ENCODE data around the gene CTDP1. TPM values are rescaled to one million over a fixed set of nuclear protein-coding genes. Genes with fewer than 3 reads are reported as not detected.

CTDP1 gene
- total RNA-seq, 1 experiment from 2014 or later = 24.9 TPM

- no peaks in the 10 kb centered on the region for H3K79me2 ChIP-seq (ENCODE audit: insufficient read depth, low read length)
- H3K4me3 ChIP-seq (replicated peaks in 1 of 2; ENCODE audit: low read depth in 1 of 2, low read length in 2 of 2) = no peak overlapping the region
- TF ChIP-seq EZH2 (IDR thresholded peaks at IDR 0.05) = no peak
- no peak for TF ChIP-seq POLR2AphosphoS5 (IDR thresholded peaks at IDR 0.05; ENCODE audit: low read depth, low read length)
- TF ChIP-seq SIN3A (IDR thresholded peaks at IDR 0.05; ENCODE audit: low read depth) = no peak
- TF ChIP-seq CTCF (IDR thresholded peaks at IDR 0.05 in 2 of 3, conservative IDR thresholded peaks at IDR 0.05 in 1 of 3; ENCODE audit: borderline replicate concordance in 1 of 3, insufficient read depth in 1 of 3, low read depth in 2 of 3, low read length in 2 of 3) = no peak
- TF ChIP-seq, protein P1, sequence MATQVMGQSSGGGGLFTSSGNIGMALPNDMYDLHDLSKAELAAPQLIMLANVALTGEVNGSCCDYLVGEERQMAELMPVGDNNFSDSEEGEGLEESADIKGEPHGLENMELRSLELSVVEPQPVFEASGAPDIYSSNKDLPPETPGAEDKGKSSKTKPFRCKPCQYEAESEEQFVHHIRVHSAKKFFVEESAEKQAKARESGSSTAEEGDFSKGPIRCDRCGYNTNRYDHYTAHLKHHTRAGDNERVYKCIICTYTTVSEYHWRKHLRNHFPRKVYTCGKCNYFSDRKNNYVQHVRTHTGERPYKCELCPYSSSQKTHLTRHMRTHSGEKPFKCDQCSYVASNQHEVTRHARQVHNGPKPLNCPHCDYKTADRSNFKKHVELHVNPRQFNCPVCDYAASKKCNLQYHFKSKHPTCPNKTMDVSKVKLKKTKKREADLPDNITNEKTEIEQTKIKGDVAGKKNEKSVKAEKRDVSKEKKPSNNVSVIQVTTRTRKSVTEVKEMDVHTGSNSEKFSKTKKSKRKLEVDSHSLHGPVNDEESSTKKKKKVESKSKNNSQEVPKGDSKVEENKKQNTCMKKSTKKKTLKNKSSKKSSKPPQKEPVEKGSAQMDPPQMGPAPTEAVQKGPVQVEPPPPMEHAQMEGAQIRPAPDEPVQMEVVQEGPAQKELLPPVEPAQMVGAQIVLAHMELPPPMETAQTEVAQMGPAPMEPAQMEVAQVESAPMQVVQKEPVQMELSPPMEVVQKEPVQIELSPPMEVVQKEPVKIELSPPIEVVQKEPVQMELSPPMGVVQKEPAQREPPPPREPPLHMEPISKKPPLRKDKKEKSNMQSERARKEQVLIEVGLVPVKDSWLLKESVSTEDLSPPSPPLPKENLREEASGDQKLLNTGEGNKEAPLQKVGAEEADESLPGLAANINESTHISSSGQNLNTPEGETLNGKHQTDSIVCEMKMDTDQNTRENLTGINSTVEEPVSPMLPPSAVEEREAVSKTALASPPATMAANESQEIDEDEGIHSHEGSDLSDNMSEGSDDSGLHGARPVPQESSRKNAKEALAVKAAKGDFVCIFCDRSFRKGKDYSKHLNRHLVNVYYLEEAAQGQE (IDR thresholded peaks at IDR 0.05; ENCODE audit: low read depth) = no peak
- TF ChIP-seq ZNF274 (IDR thresholded peaks at IDR 0.05; ENCODE audit: low read depth, low read length) = no peak
- no peak for TF ChIP-seq ATF3 (IDR thresholded peaks at IDR 0.05)
- no peak for TF ChIP-seq TCF7L2 (IDR thresholded peaks at IDR 0.05; ENCODE audit: borderline replicate concordance, extremely low read depth, insufficient read depth, insufficient read length)
- no peak for TF ChIP-seq CBX3 (IDR thresholded peaks at IDR 0.05; ENCODE audit: low read depth)
- no peak for TF ChIP-seq RAD21 (IDR thresholded peaks at IDR 0.05; ENCODE audit: low read depth)
- no peak for TF ChIP-seq EZH2phosphoT487 (IDR thresholded peaks at IDR 0.05; ENCODE audit: borderline replicate concordance)
- ATAC-seq (no peak), DNase-seq (ENCODE audit: low read depth, low spot score) (no peak)
- no peak overlapping the region for H2AFZ ChIP-seq (ENCODE audit: low read depth, low read length, poor library complexity, severe bottlenecking)
- H3K9ac ChIP-seq (ENCODE audit: low read length) = no peak overlapping the region
- no TSS peak for BruUV-seq (replicated peaks)
- POLR2A ChIA-PET = no interaction called here
- H3K27ac ChIP-seq (ENCODE audit: low read depth, low read length) = no peak overlapping the region
- H3K4me1 ChIP-seq (ENCODE audit: control insufficient read depth in 1 of 2, insufficient read depth in 2 of 2, low read length in 2 of 2) = no peaks in the 10 kb centered on the region
- intact Hi-C loops (cut with micrococcal nuclease) = no loop called here
- no peaks in the 10 kb centered on the region for H3K36me3 ChIP-seq (ENCODE audit: control insufficient read depth in 1 of 2, insufficient read depth in 2 of 2, low read length in 2 of 2)
- CTCF ChIA-PET = no interaction called here
- H3K9me3 ChIP-seq (ENCODE audit: control insufficient read depth in 1 of 2, insufficient read depth in 1 of 2, low read depth in 1 of 2, low read length in 2 of 2) = no peaks in the 10 kb centered on the region
- H3K9me2 ChIP-seq (ENCODE audit: insufficient read depth) = no peaks in the 10 kb centered on the region
- H3K27me3 ChIP-seq (ENCODE audit: insufficient read depth, low read length) = no peaks in the 10 kb centered on the region
- H3K4me2 ChIP-seq (ENCODE audit: low read length) = no peak overlapping the region
- no peaks in the 10 kb centered on the region for H4K20me1 ChIP-seq (ENCODE audit: insufficient read depth)
- RAD21 ChIA-PET (ENCODE audit: low non-redundant PET in 1 of 2, low total read pairs in 2 of 2, uncharacterized antibody in 2 of 2, unreplicated experiment in 2 of 2) = no interaction called here
These were observed 120.2 kb downstream of the CTDP1 start for GRCh38 chr18:79799619-79800370.
